Psoas muscle (tissue), 8 donors: ENCODE results near the gene HTR1D. TPM values are rescaled to one million over a fixed set of nuclear protein-coding genes. Genes with fewer than 3 reads are reported as not detected.

ENCODE experiments used
- ATAC-seq, 4 donors: fragments of 200-7000 bp; cut with Tn5 transposase; one replicate each; pipeline ENCODE4 v1.9.1; 2020; ENCODE audit warnings: moderate library complexity in 3 of 4, mild to moderate bottlenecking in 2 of 4
- DNase-seq, 2 donors: peaks; one replicate each; pipeline ENCODE4 v3.0.0-alpha.2; 2020
- H3K27ac ChIP-seq: fragments of 200-600 bp; one replicate; pipeline ENCODE4 v1.8.0; 2022
- H3K27me3 ChIP-seq, 3 donors: fragments of 200-600 bp in 1 of 3; one replicate each; pipeline versions ENCODE4 v1.6.1 to v1.8.0; 2013 to 2022; ENCODE audit warnings: low read length in 2 of 3, mild to moderate bottlenecking in 2 of 3, moderate library complexity in 1 of 3; ENCODE audit not compliant: insufficient read depth in 3 of 3
- H3K36me3 ChIP-seq, 2 donors: fragments of 200-600 bp in 1 of 2; one replicate each; pipeline versions ENCODE4 v1.6.1 to v1.8.0; 2013 to 2022; ENCODE audit warnings: low read depth in 1 of 2, mild to moderate bottlenecking in 1 of 2, moderate library complexity in 1 of 2; ENCODE audit not compliant: insufficient read depth in 1 of 2
- H3K4me1 ChIP-seq: fragments of 200-600 bp; one replicate; pipeline ENCODE4 v1.8.0; 2022
- H3K4me3 ChIP-seq: fragments of 200-600 bp; one replicate; pipeline ENCODE4 v1.8.0; 2022; ENCODE audit warnings: mild to moderate bottlenecking
- H3K9me3 ChIP-seq: fragments of 200-600 bp; one replicate; pipeline ENCODE4 v1.8.0; 2022
- WGBS, 3 donors: extraction: QIAGEN DNeasy Blood & Tissue Kit; methylation state at CpG; one replicate each; pipeline versions ENCODE4 v1.1.6 to v1.1.7; 2013; 5-methylcytosine and 5-hydroxymethylcytosine counted together
- intact Hi-C, 2 donors: fragments of 100-400 bp; cut with DNase I; formaldehyde crosslinking; loops; one replicate each; pipeline versions ENCODE4 v1.11.0 to v1.14.2; 2022
- polyA plus RNA-seq, 3 donors: library from polyadenylated mRNA; stranded (reverse); fragments of 200-250 nt; gene quantifications; one replicate each; pipeline ENCODE4 v1.2.3, GENCODE V29; 2013
- total RNA-seq, 4 donors: library from RNA; stranded (reverse); fragmentation: NEBNext Ultra II Directional in 2 of 4; extraction: Animal tissue kit (Norgen Biotek cat#: 25700) in 2 of 4; gene quantifications; one replicate each; pipeline versions ENCODE4 v1.2.1 to v1.2.4, GENCODE V29; 2021 to 2023
- TF ChIP-seq, protein P1 (sequence below): fragments of 200-600 bp; IDR thresholded peaks from one replicate; pipeline ENCODE4 v1.8.0; 2022; ENCODE audit warnings: antibody characterized with exemption
- donor health status: healthy with polysubstance abuse.
- donor health status: DM: no; HTN: no; CAD: no; lungs with moderate emphysema.
- donor health status: Bipolar disorder and iron deficiency.
- donor health status: healthy.
- donor health status: DM: yes; HTN: yes; CAD: no.
- donor health status: DM: no; HTN: no; CAD: no.
- donor health status: DM: no; HTN: no; CAD: no.
- donor health status: DM: yes; HTN: yes; CAD: no.

HTR1D gene
- total and polyA plus RNA-seq, 7 donors, result 0.03 to 0.06 TPM; not detected in 5

DNA sequence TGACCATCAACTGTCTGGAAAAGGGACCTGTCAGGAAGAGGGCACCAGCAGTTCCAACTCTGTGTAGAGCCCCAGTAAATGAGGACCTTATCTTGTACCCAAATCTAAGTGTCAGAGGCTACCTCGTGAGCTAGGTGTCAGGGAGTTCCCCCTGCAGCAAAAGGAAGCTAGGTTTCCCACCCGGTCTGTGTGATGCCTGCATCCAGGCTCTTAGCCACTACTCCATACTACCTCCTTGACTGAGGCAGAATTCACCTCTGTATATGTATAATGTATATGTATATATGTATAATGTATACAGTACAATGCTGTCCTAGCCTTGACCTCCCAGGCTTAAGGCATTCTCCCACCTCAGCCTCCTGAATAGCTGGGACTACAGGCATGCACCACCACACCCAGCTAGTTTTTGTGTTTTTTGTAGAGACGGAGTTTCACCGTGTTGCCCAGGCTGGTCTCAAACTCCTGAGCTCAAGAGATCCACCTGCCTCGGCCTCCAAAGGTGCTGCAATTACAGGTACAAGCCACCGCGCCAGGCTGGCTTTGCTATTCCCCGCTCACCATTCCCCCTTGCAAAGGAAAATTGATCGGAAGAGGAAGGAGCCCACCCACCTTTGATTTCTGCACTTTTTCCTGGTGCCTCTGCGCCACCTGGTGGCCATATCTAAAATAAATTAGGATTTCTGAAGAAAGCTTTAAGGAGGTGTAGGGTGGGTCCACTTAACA is 32.9 kb downstream of the HTR1D start:
- Histone ChIP-seq H3K9me3 (no peaks in the 10 kb centered on the region), H3K4me3 (peak overlapping the region; percentile 55), H3K36me3 (no peaks in the 10 kb centered on the region), H3K27ac (no peak overlapping the region), H3K27me3 (peaks cover 0 to 7% (median 0%) of the 10 kb centered on the region in 3 donors), H3K4me1 (no peaks in the 10 kb centered on the region)
- intact Hi-C loops, result loop anchor here in 1 of 2 donors (1.0 kb wide), 1 partner anchor 85 kb away; no protein-coding TSS in a partner anchor
- WGBS, 3 donors, result 12 to 16% (median 15%) methylated on average over 10 of the region's 10 CpGs
- peak in 2 of 4 donors; percentile 31 to 66 for ATAC-seq
- TF ChIP-seq, protein P1, sequence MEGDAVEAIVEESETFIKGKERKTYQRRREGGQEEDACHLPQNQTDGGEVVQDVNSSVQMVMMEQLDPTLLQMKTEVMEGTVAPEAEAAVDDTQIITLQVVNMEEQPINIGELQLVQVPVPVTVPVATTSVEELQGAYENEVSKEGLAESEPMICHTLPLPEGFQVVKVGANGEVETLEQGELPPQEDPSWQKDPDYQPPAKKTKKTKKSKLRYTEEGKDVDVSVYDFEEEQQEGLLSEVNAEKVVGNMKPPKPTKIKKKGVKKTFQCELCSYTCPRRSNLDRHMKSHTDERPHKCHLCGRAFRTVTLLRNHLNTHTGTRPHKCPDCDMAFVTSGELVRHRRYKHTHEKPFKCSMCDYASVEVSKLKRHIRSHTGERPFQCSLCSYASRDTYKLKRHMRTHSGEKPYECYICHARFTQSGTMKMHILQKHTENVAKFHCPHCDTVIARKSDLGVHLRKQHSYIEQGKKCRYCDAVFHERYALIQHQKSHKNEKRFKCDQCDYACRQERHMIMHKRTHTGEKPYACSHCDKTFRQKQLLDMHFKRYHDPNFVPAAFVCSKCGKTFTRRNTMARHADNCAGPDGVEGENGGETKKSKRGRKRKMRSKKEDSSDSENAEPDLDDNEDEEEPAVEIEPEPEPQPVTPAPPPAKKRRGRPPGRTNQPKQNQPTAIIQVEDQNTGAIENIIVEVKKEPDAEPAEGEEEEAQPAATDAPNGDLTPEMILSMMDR, result peak; percentile 87
- no peak for DNase-seq

DNA sequence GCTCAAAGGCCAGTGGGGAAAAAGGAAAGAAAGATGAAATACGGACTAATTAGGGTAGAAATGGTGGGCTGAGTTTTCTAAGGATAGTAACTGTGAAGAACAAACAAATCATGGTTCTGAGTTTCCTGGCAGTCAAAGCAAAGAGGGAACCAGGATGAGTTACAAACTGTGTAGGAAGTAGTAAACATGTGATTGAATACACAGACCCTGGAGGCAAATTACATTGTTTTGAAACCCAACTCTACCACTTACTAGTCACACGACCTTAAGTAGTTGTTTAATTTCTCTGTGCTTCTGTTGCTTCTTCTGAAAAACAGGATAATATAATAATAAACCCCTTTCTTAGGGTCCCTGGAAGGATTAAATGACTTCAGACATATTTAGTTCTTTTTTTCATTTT is 37.4 kb downstream of the HTR1D start:
- WGBS, 3 donors, result 87 to 95% (median 90%) methylated on average over 2 of the region's 2 CpGs
- intact Hi-C loops, result no loop called here
- TF ChIP-seq, protein P1, result no peak

DNA sequence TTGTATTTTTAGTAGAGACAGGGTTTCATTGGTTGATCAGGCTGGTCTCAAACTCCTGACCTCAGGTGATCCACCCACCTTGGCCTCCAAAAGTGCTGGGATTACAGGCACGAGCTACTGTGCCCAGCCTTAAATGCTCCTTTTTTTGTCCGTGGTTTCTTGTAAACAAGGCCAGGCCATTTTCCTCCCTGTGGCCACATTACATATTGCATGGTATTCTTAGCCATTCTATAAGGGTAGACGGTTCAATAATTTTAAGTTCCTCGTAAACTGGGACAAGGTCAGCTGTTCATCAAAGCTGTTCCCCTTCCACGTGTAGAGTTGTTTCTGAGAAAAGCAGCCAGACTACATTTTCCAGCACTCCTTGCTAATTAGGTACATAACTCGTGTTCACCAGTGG is 38.4 kb downstream of the HTR1D start:
- H3K27ac ChIP-seq, result no peak overlapping the region
- no peak for ATAC-seq
- no peak overlapping the region for H3K4me3 ChIP-seq
- DNase-seq, result no peak
- no peaks in the 10 kb centered on the region for H3K36me3 ChIP-seq
- intact Hi-C loops, result no loop called here
- peaks cover 0 to 7% (median 0%) of the 10 kb centered on the region in 3 donors for H3K27me3 ChIP-seq
- 67 to 76% (median 75%) methylated on average over 6 of the region's 6 CpGs for WGBS, 3 donors
- TF ChIP-seq, protein P1, result peak; percentile 26
- H3K4me1 ChIP-seq, result peaks cover 4% of the 10 kb centered on the region
- H3K9me3 ChIP-seq, result no peaks in the 10 kb centered on the region

More for the DNA sequence above, 37.4 kb downstream of the HTR1D start:
- H3K9me3 ChIP-seq, result no peaks in the 10 kb centered on the region
- no peak for DNase-seq
- H3K36me3 ChIP-seq, result no peaks in the 10 kb centered on the region
- ATAC-seq, result no peak
- no peak overlapping the region for H3K27ac ChIP-seq
- peaks cover 4% of the 10 kb centered on the region for H3K4me1 ChIP-seq
- H3K27me3 ChIP-seq, result peaks cover 0 to 7% (median 0%) of the 10 kb centered on the region in 3 donors
- H3K4me3 ChIP-seq, result no peak overlapping the region

DNA sequence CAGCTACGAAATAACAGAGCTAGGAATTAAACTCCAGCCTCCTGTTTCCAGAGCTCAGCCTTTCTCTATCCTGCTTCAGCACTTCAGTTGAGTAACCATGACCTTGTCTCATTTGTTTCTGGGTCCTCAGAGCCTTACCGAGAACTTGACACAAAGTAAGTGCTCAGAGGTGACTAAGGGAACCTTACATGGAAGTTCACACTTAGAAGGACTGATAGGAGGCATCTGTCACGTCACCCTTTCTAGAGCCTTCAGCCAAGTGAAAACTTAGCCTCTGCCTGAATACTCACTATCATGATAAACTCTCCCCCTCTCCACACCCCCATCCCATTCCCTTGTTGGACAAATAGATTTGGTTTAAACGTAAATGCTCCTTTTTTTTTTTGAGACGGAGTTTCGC is 38.9 kb downstream of the HTR1D start:
- H3K27ac ChIP-seq, result peak overlapping the region; percentile 69
- no peak overlapping the region for H3K4me3 ChIP-seq
- no peaks in the 10 kb centered on the region for H3K36me3 ChIP-seq
- WGBS, 3 donors, result 87 to 89% (median 87%) methylated on average over 6 of the region's 6 CpGs
- H3K4me1 ChIP-seq, result peaks cover 4% of the 10 kb centered on the region
- peaks cover 0 to 7% (median 0%) of the 10 kb centered on the region in 3 donors for H3K27me3 ChIP-seq
- TF ChIP-seq, protein P1, result no peak
- DNase-seq (no peak), ATAC-seq (peak in 1 of 4 donors; percentile 6)
- intact Hi-C loops, result no loop called here
- H3K9me3 ChIP-seq, result no peaks in the 10 kb centered on the region
